OCI-LY7 (cell line): ENCODE results near the gene CACNB2. TPM values are rescaled to one million over a fixed set of nuclear protein-coding genes. Genes with fewer than 3 reads are reported as not detected.

Experiments used
- BruUV-seq: library from RNA; stranded (reverse); fragments of 400-500 nt; replicated peaks from 2 replicates; lab custom pipeline; 2021; lab: Mats Ljungman, UMichigan
- CTCF ChIA-PET: fragments of 300-600 bp; sonication (Branson Sonifier 250); formaldehyde crosslinking; loops from one replicate; lab custom pipeline; 2022; ENCODE audit warnings: antibody characterized with exemption; ENCODE audit not compliant: unreplicated experiment; lab: Charles Lee
- POLR2A ChIA-PET: fragments of 300-600 bp; sonication (Branson Sonifier 250); formaldehyde crosslinking; loops from one replicate; lab custom pipeline; 2022; ENCODE audit warnings: antibody characterized with exemption; lab: Charles Lee
- DNase-seq: peaks from one replicate; pipeline ENCODE4 v3.0.0-alpha.2; 2015; ENCODE audit warnings: low spot score
- H2AFZ ChIP-seq: fragments of 200-600 bp; sonication (generic), shearing (Covaris generic); 2 replicates; pipeline ENCODE4 v1.6.1; 2014; ENCODE audit warnings: mild to moderate bottlenecking, antibody characterized with exemption, low read length, moderate library complexity
- H3K27ac ChIP-seq: fragments of 200-600 bp; sonication (generic); 2 replicates; pipeline ENCODE4 v1.5.1; 2014; ENCODE audit warnings: mixed run types, low read depth, mild to moderate bottlenecking, moderate library complexity, low read length, inconsistent platforms; ENCODE audit not compliant: poor library complexity, severe bottlenecking
- H3K36me3 ChIP-seq: fragments of 200-600 bp; sonication (generic); 2 replicates; pipeline ENCODE4 v1.6.1; 2014; ENCODE audit warnings: mild to moderate bottlenecking, antibody characterized with exemption, low read length, moderate library complexity, mixed read lengths; ENCODE audit not compliant: insufficient read depth
- H3K4me1 ChIP-seq: fragments of 200-600 bp; sonication (generic); 2 replicates; pipeline ENCODE4 v1.5.1; 2014; ENCODE audit warnings: mild to moderate bottlenecking, low read length; ENCODE audit not compliant: insufficient read depth, poor library complexity, severe bottlenecking
- H3K4me2 ChIP-seq: fragments of 200-600 bp; sonication (generic); 2 replicates; pipeline ENCODE4 v1.6.1; 2014; ENCODE audit warnings: mild to moderate bottlenecking, low read length
- H3K4me3 ChIP-seq: fragments of 200-600 bp; sonication (generic); 2 replicates; pipeline ENCODE4 v1.5.1; 2014; ENCODE audit warnings: mild to moderate bottlenecking, low read depth, low read length; ENCODE audit not compliant: poor library complexity, severe bottlenecking
- H3K79me2 ChIP-seq: fragments of 200-600 bp; sonication (generic); 2 replicates; pipeline ENCODE4 v1.6.1; 2016; ENCODE audit warnings: low read depth, mild to moderate bottlenecking, low read length, moderate library complexity, mixed read lengths; ENCODE audit not compliant: insufficient read depth
- H3K9me2 ChIP-seq: fragments of 200-600 bp; sonication (generic); 2 replicates; pipeline ENCODE4 v1.6.1; 2016; ENCODE audit warnings: mild to moderate bottlenecking, low read length, mixed read lengths; ENCODE audit not compliant: insufficient read depth
- H3K9me3 ChIP-seq: fragments of 200-600 bp; sonication (generic); 2 replicates; pipeline ENCODE4 v1.6.1; 2014; ENCODE audit warnings: mild to moderate bottlenecking, mixed run types, low read length, mixed read lengths
- H4K20me1 ChIP-seq: fragments of 200-600 bp; sonication (generic); 2 replicates; pipeline ENCODE4 v1.6.1; 2014; ENCODE audit warnings: mild to moderate bottlenecking, antibody characterized with exemption, low read length, moderate library complexity, mixed read lengths; ENCODE audit not compliant: insufficient read depth
- CTCF ChIP-seq: fragments of 200-600 bp; sonication (generic); conservative IDR thresholded peaks from 2 replicates; pipeline ENCODE4 v1.5.1; 2014; ENCODE audit warnings: mild to moderate bottlenecking, antibody characterized with exemption, low read length, moderate library complexity, mixed read lengths
- EZH2phosphoT487 ChIP-seq: fragments of 200-600 bp; sonication (generic); IDR thresholded peaks from 2 replicates; pipeline ENCODE4 v1.6.1; 2018; ENCODE audit warnings: low read depth, borderline replicate concordance, mild to moderate bottlenecking, mixed run types, antibody characterized with exemption, low read length, moderate library complexity, mixed read lengths
- intact Hi-C: fragments of 100-400 bp; cut with micrococcal nuclease; formaldehyde crosslinking; loops from one replicate; pipeline ENCODE4 v1.10.0; 2022; ENCODE audit not compliant: unreplicated experiment
- total RNA-seq, 2 experiments: library from RNA; depleted of rRNA in 1 of 2; stranded (reverse); fragments of >200 nt in 1 of 2; shearing (Covaris generic) in 1 of 2; gene quantifications; 2 replicates each; pipeline ENCODE4 v1.2.3, GENCODE V29; 2014 to 2022

Gene CACNB2
- total RNA-seq, 2 experiments from 2014 or later: not detected

- Histone ChIP-seq H3K27ac (no peak overlapping the region), H3K4me3 (no peak overlapping the region), H3K9me2 (no peaks in the 10 kb centered on the region), H3K79me2 (no peaks in the 10 kb centered on the region), H3K9me3 (no peaks in the 10 kb centered on the region), H4K20me1 (no peaks in the 10 kb centered on the region), H3K4me1 (no peaks in the 10 kb centered on the region), H3K4me2 (no peak overlapping the region), H3K36me3 (no peaks in the 10 kb centered on the region), H2AFZ (no peak overlapping the region)
- POLR2A ChIA-PET: interaction anchor here (0.5 to 1.0 kb wide), 3 partner anchors 8 to 1028 kb away, joined by 3 read pairs; no protein-coding TSS in a partner anchor
- BruUV-seq: no TSS peak
- intact Hi-C loops: no loop called here
- DNase-seq: peak; percentile 28
- CTCF ChIA-PET: no interaction called here
- TF ChIP-seq EZH2phosphoT487 (no peak), CTCF (peak; percentile 70)
Observed at GRCh38 chr10:18312374-18313139, 172.3 kb downstream of the CACNB2 start.

GRCh38 chr10:18313140-18313530, 172.9 kb downstream of the CACNB2 start:
- Histone ChIP-seq H3K4me1 (no peaks in the 10 kb centered on the region), H4K20me1 (no peaks in the 10 kb centered on the region), H3K9me3 (no peaks in the 10 kb centered on the region), H3K27ac (no peak overlapping the region), H3K4me3 (no peak overlapping the region), H3K9me2 (no peaks in the 10 kb centered on the region), H3K4me2 (no peak overlapping the region), H3K36me3 (no peaks in the 10 kb centered on the region), H3K79me2 (no peaks in the 10 kb centered on the region), H2AFZ (no peak overlapping the region)
- DNase-seq: no peak
- CTCF ChIA-PET: no interaction called here
- intact Hi-C loops: no loop called here
- no peak for TF ChIP-seq EZH2phosphoT487
- peak; percentile 10; the same call in 1 of the 2 replicates for TF ChIP-seq CTCF
- BruUV-seq: no TSS peak
- POLR2A ChIA-PET: interaction anchor here (0.5 kb wide), 1 partner anchor 1027 kb away, joined by 3 read pairs; no protein-coding TSS in a partner anchor

GRCh38 chr10:18313626-18314025, 173.4 kb downstream of the CACNB2 start:
- no peak for DNase-seq
- Histone ChIP-seq H3K27ac (no peak overlapping the region), H4K20me1 (no peaks in the 10 kb centered on the region), H3K79me2 (no peaks in the 10 kb centered on the region), H3K4me1 (no peaks in the 10 kb centered on the region), H3K36me3 (no peaks in the 10 kb centered on the region), H2AFZ (no peak overlapping the region), H3K9me2 (no peaks in the 10 kb centered on the region), H3K4me2 (no peak overlapping the region), H3K4me3 (no peak overlapping the region), H3K9me3 (no peaks in the 10 kb centered on the region)
- intact Hi-C loops: no loop called here
- TF ChIP-seq EZH2phosphoT487 (no peak), CTCF (no peak)
- no TSS peak for BruUV-seq
- POLR2A ChIA-PET: interaction anchor here (0.6 kb wide), 1 partner anchor 23 kb away, joined by 7 read pairs; no protein-coding TSS in a partner anchor
- CTCF ChIA-PET: no interaction called here
